K562 (cell line): ENCODE data around the gene SEMA6B. TPM values are rescaled to one million over a fixed set of nuclear protein-coding genes. Genes with fewer than 3 reads are reported as not detected.

Experiments
- CSDE1 ChIP-seq, 2 experiments: fragments of 450-650 bp; IDR thresholded peaks; 2 replicates each; pipeline ENCODE4 v1.6.1; 2016; ENCODE audit warnings: mild to moderate bottlenecking in 1 of 2
- MXD1 ChIP-seq: fragments of 250-450 bp; sonication (Bioruptor Pico); IDR thresholded peaks from 2 replicates; pipeline ENCODE4 v1.8.0; 2021; ENCODE audit warnings: borderline replicate concordance, mild to moderate bottlenecking, moderate library complexity; ENCODE audit not compliant: poor library complexity, severe bottlenecking
- RNF219 ChIP-seq: fragments of 250-450 bp; sonication (Bioruptor Pico); IDR thresholded peaks from 2 replicates; pipeline ENCODE4 v1.5.0; 2022; ENCODE audit warnings: mild to moderate bottlenecking
- SP2 ChIP-seq: IDR thresholded peaks from 2 replicates; pipeline ENCODE4 v1.6.1; 2011; ENCODE audit warnings: mild to moderate bottlenecking, low read depth, low read length, moderate library complexity; ENCODE audit not compliant: poor library complexity, severe bottlenecking; ENCODE audit errors: extremely low read depth
- YBX1 ChIP-seq: fragments of 450-650 bp; IDR thresholded peaks from 2 replicates; pipeline ENCODE4 v1.7.1; 2016; ENCODE audit warnings: mild to moderate bottlenecking
- ZNF324 ChIP-seq: fragments of 250-450 bp; sonication (Bioruptor Pico); IDR thresholded peaks from 2 replicates; pipeline ENCODE4 v1.4.0; 2020; ENCODE audit warnings: mild to moderate bottlenecking
- polyA plus RNA-seq, 8 experiments: library from polyadenylated mRNA; depleted of rRNA in 4 of 8; stranded (reverse) in 5 of 8; unstranded in 3 of 8; fragments of >200 nt; fragmentation: Nextera tagmentation in 2 of 8; fragmentation: Illumina TruSeq in 1 of 8; extraction: Ambion mirVana in 2 of 8; extraction: Trizol in 1 of 8; gene quantifications; 2 replicates each; pipeline versions ENCODE4 v1.2.1 to v1.2.3, GENCODE V29; 2011 to 2014; ENCODE audit warnings: inconsistent platforms in 1 of 8, missing spikeins in 1 of 8
- total RNA-seq, 7 experiments: library from RNA; depleted of rRNA in 6 of 7; stranded (reverse); fragments of >200 nt in 6 of 7; fragmentation: Illumina TruSeq in 2 of 7; extraction: Trizol in 2 of 7; gene quantifications; 2 replicates each; pipeline versions ENCODE4 v1.2.1 to v1.2.3, GENCODE V29; 2011 to 2021; ENCODE audit warnings: low replicate concordance in 1 of 7
- TF ChIP-seq, protein P1 (sequence below), 2 experiments: fragments of 450-650 bp; IDR thresholded peaks; 2 replicates each; pipeline ENCODE4 v1.6.1; 2016; ENCODE audit warnings: mild to moderate bottlenecking in 2 of 2, borderline replicate concordance in 1 of 2, low read depth in 1 of 2, moderate library complexity in 1 of 2
- TF ChIP-seq, protein P2 (sequence below), 3 experiments: fragments of 200-800 bp in 1 of 3; fragments of 250-450 bp in 1 of 3; fragments of 450-650 bp in 1 of 3; sonication (Bioruptor Pico) in 1 of 3; sonication (Bioruptor generic) in 1 of 3; formaldehyde crosslinking in 1 of 3; IDR thresholded peaks; 2 replicates each; pipeline versions ENCODE4 v1.6.1 to v1.8.0; 2016 to 2022; ENCODE audit warnings: mild to moderate bottlenecking in 2 of 3, missing genetic modification characterization in 2 of 3, missing compliant biosample characterization in 1 of 3, moderate library complexity in 1 of 3

SEMA6B gene
- total and polyA plus RNA-seq, 9 of the 15 experiments (the other 6 are each of a cell fraction or from before 2014, with no cell fraction given) = 0.65 to 4.6 (median 2.5) TPM; not detected in 2

GRCh38 chr19:4557971-4558941 lies 1.2 kb downstream of the SEMA6B start (continued):
- TF ChIP-seq, protein P1, sequence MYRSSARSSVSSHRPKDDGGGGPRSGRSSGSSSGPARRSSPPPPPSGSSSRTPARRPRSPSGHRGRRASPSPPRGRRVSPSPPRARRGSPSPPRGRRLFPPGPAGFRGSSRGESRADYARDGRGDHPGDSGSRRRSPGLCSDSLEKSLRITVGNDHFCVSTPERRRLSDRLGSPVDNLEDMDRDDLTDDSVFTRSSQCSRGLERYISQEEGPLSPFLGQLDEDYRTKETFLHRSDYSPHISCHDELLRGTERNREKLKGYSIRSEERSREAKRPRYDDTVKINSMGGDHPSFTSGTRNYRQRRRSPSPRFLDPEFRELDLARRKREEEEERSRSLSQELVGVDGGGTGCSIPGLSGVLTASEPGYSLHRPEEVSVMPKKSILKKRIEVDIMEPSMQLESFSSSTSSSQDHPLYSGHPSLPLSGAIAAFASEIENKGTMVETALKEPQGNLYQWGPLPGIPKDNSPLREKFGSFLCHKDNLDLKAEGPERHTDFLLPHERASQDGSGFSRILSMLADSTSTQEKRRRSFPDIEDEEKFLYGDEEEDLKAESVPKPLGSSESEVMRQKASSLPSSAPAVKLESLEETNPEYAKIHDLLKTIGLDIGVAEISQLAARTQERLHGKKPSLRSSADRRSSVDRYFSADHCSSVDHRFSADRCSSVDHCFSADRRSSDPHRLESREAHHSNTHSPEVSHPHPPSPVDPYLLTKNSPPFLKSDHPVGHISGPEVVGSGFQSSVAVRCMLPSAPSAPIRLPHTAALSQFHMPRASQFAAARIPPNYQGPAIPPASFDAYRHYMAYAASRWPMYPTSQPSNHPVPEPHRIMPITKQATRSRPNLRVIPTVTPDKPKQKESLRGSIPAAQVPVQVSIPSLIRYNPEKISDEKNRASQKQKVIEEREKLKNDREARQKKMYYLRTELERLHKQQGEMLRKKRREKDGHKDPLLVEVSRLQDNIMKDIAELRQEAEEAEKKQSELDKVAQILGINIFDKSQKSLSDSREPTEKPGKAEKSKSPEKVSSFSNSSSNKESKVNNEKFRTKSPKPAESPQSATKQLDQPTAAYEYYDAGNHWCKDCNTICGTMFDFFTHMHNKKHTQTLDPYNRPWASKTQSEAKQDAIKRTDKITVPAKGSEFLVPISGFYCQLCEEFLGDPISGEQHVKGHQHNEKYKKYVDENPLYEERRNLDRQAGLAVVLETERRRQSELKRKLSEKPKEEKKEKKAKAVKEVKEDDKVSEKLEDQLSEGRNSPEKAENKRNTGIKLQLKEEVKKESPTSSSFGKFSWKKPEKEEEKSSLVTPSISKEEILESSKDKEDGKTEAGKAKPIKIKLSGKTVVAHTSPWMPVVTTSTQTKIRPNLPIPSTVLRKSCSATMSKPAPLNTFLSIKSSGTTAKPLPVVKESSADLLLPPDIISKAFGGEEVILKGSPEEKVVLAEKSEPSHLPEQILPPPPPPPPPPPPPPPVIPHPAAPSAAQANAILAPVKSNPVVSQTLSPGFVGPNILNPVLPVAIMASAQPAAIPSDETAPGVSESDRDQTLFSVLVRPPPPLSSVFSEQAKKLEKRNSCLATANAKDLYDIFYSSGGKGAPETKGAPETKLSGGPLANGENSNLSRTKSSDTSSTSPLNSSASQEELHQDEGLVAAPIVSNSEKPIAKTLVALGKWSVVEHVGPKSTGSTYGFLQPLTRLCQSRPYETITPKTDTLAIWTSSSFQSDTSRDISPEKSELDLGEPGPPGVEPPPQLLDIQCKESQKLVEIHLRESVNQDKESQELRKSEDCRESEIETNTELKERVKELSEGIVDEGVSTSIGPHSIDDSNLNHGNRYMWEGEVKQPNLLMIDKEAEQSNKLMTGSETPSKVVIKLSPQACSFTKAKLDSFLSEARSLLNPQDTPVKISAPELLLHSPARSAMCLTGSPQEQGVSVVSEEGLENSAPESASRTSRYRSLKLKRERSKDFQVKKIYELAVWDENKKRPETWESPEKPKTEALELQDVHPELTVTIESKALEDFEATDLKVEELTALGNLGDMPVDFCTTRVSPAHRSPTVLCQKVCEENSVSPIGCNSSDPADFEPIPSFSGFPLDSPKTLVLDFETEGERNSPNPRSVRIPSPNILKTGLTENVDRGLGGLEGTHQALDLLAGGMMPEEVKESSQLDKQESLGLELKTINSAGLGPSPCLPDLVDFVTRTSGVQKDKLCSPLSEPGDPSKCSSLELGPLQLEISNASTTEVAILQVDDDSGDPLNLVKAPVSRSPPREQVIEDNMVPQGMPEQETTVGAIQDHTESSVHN (IDR thresholded peaks at IDR 0.05; ENCODE audit: borderline replicate concordance in 1 of 2, low read depth in 1 of 2) = 0 out of 4 replicates have a peak, but pooled peaks of 1 of the 2 experiments have one; percentile 6
- TF ChIP-seq RNF219 (CRISPR knock-in tag) (no peak), MXD1 (no peak), ZNF324 (CRISPR knock-in tag) (no peak), CSDE1 (IDR thresholded peaks at IDR 0.05) (no peak), YBX1 (no peak), SP2 (no peak)
- TF ChIP-seq, protein P2, sequence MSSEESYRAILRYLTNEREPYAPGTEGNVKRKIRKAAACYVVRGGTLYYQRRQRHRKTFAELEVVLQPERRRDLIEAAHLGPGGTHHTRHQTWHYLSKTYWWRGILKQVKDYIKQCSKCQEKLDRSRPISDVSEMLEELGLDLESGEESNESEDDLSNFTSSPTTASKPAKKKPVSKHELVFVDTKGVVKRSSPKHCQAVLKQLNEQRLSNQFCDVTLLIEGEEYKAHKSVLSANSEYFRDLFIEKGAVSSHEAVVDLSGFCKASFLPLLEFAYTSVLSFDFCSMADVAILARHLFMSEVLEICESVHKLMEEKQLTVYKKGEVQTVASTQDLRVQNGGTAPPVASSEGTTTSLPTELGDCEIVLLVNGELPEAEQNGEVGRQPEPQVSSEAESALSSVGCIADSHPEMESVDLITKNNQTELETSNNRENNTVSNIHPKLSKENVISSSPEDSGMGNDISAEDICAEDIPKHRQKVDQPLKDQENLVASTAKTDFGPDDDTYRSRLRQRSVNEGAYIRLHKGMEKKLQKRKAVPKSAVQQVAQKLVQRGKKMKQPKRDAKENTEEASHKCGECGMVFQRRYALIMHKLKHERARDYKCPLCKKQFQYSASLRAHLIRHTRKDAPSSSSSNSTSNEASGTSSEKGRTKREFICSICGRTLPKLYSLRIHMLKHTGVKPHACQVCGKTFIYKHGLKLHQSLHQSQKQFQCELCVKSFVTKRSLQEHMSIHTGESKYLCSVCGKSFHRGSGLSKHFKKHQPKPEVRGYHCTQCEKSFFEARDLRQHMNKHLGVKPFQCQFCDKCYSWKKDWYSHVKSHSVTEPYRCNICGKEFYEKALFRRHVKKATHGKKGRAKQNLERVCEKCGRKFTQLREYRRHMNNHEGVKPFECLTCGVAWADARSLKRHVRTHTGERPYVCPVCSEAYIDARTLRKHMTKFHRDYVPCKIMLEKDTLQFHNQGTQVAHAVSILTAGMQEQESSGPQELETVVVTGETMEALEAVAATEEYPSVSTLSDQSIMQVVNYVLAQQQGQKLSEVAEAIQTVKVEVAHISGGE (CRISPR knock-in tag; IDR thresholded peaks at IDR 0.05) = no peak
